CD4-positive, CD25-positive, alpha-beta regulatory T cell (primary cell): ENCODE measurements around the gene NFRKB. TPM values are rescaled to one million over a fixed set of nuclear protein-coding genes. Genes with fewer than 3 reads are reported as not detected.

Experiments
- polyA plus RNA-seq, 4 donors: library from polyadenylated mRNA; unstranded; fragments of 300-500 nt; fragmentation: Illumina TruSeq; gene quantifications; one replicate each; pipeline ENCODE4 v1.2.3, GENCODE V29; 2021
- total RNA-seq: library from RNA; stranded (reverse); gene quantifications from one replicate; pipeline ENCODE4 v1.2.3, GENCODE V29; 2022

NFRKB gene
- total and polyA plus RNA-seq, 5 donors from 2014 or later, result 12.8 to 41.0 (median 20.4) TPM

Other genes starting within 250 kb of the NFRKB start
- 1.1 TPM for gene TMEM45B, start 79.7 kb downstream of the NFRKB start, total RNA-seq
- gene TMEM45B, start 79.7 kb downstream of the NFRKB start, polyA plus RNA-seq, result 1 to 10 TPM; 2.7 to 9.7 (median 3.7) TPM
- 15.8 TPM for gene PRDM10, start 107.3 kb upstream of the NFRKB start, total RNA-seq
- gene PRDM10, start 107.3 kb upstream of the NFRKB start, polyA plus RNA-seq, result 1 to 10 TPM; 2.6 to 3.0 (median 2.7) TPM
- 53.3 TPM for gene APLP2, start 174.3 kb upstream of the NFRKB start, total RNA-seq
- gene APLP2, start 174.3 kb upstream of the NFRKB start, polyA plus RNA-seq, result 10 to 100 TPM; 72.7 to 86.6 (median 78.1) TPM